ENCODE results near the gene MRC2.

MRC2 gene

DNA sequence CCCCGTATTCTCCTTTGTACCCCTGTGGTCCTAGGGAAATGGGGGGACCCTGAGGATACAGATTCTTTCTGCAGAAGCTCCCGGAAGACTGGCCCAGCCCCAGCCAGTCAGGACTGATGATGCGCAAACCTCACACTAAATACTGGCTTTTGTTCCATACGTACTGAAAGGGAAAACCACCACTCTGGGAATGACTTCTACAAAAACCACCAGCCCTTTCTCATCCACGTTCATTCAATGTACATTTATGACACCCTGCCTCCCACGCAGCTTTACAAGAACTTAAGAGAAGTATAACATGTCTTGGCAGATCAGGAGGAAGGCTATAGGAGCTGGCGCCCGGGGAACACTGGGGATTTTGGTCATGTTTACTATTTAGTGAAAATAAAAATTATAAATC is 110.0 kb downstream of the MRC2 start:
- TF ChIP-seq, protein P1, sequence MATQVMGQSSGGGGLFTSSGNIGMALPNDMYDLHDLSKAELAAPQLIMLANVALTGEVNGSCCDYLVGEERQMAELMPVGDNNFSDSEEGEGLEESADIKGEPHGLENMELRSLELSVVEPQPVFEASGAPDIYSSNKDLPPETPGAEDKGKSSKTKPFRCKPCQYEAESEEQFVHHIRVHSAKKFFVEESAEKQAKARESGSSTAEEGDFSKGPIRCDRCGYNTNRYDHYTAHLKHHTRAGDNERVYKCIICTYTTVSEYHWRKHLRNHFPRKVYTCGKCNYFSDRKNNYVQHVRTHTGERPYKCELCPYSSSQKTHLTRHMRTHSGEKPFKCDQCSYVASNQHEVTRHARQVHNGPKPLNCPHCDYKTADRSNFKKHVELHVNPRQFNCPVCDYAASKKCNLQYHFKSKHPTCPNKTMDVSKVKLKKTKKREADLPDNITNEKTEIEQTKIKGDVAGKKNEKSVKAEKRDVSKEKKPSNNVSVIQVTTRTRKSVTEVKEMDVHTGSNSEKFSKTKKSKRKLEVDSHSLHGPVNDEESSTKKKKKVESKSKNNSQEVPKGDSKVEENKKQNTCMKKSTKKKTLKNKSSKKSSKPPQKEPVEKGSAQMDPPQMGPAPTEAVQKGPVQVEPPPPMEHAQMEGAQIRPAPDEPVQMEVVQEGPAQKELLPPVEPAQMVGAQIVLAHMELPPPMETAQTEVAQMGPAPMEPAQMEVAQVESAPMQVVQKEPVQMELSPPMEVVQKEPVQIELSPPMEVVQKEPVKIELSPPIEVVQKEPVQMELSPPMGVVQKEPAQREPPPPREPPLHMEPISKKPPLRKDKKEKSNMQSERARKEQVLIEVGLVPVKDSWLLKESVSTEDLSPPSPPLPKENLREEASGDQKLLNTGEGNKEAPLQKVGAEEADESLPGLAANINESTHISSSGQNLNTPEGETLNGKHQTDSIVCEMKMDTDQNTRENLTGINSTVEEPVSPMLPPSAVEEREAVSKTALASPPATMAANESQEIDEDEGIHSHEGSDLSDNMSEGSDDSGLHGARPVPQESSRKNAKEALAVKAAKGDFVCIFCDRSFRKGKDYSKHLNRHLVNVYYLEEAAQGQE (IDR thresholded peaks at IDR 0.05; ENCODE audit: insufficient read depth in 1 of 2, low read depth in 2 of 2, low read length in 2 of 2), result no peak
- no peak for TF ChIP-seq TAF1 (IDR thresholded peaks at IDR 0.05; ENCODE audit: borderline replicate concordance, insufficient read depth, low read length)
- TF ChIP-seq SIN3A (IDR thresholded peaks at IDR 0.05; ENCODE audit: borderline replicate concordance, insufficient read depth, low read length), result no peak
- no peak for TF ChIP-seq FOXP2 (optimal IDR thresholded peaks at IDR 0.05; ENCODE audit: borderline replicate concordance, extremely low read depth, extremely low read length, insufficient read depth)
- no peak for TF ChIP-seq POLR2AphosphoS5 (IDR thresholded peaks at IDR 0.05; ENCODE audit: low read depth, low read length)

DNA sequence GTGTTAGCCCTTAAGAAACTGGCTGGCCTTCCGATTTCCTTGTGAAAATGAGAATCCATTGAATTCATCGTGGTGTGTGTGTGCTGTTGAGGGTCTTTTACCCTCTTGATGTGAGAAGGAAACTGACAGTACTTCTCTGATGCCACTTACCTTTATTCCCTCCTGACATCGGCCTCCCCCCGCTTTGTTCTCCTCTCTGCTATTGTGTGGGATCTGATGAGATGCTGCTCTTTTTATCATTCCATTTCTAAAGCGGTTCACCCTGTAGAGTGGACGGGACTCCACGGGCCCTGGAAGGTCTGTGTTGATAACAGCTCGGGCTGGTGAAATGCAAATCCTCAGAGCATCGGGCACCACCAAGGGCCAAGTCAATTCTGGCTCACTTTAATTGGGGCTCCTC is 110.8 kb downstream of the MRC2 start:
- TF ChIP-seq SIN3A (IDR thresholded peaks at IDR 0.05; ENCODE audit: borderline replicate concordance, insufficient read depth, low read length) (no peak), TAF1 (IDR thresholded peaks at IDR 0.05; ENCODE audit: borderline replicate concordance, insufficient read depth, low read length) (no peak), POLR2AphosphoS5 (IDR thresholded peaks at IDR 0.05; ENCODE audit: low read depth, low read length) (no peak), FOXP2 (optimal IDR thresholded peaks at IDR 0.05; ENCODE audit: borderline replicate concordance, extremely low read depth, extremely low read length, insufficient read depth) (no peak)
- TF ChIP-seq, protein P1 (IDR thresholded peaks at IDR 0.05; ENCODE audit: insufficient read depth in 1 of 2, low read depth in 2 of 2, low read length in 2 of 2), result no peak

DNA sequence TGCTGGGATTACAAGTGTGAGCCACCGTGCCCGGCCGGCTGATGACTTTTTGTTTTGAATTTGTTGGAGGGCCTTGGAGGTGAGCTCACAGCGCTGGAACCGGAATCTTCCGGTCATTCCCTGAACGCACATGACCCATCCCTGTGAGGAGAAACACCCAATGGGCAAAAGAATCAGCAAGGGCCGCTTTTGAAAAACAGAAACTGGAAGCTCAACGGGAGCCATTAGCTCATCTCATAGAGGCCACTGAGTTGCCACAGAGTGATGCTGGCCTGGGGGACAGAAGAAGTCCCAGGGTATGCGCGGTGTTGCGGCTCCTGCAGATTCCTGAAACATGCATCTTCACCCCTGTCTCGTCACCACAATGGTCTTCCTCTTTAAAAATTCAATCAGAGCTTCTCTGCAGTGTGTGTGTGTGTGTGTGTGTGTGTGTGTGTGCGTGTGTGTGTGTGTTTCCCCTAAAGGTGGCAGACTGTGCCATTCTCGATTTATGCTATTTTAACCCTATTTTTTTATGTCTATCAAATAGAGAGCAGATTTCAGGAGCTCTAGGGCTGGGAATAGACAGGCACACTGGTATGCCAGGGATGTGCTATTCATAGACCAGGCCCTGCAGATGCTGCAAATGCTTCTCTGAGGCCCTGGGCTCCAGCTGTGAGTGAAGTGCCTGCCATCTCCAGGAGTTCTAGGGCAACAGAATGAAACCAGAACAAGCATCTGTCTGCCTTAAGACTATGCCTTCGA is 112.3 kb downstream of the MRC2 start:
- no peak for TF ChIP-seq FOXP2 (optimal IDR thresholded peaks at IDR 0.05; ENCODE audit: borderline replicate concordance, extremely low read depth, extremely low read length, insufficient read depth)
- no peak for TF ChIP-seq TAF1 (IDR thresholded peaks at IDR 0.05; ENCODE audit: borderline replicate concordance, insufficient read depth, low read length)
- TF ChIP-seq SIN3A (IDR thresholded peaks at IDR 0.05; ENCODE audit: borderline replicate concordance, insufficient read depth, low read length), result no peak

DNA sequence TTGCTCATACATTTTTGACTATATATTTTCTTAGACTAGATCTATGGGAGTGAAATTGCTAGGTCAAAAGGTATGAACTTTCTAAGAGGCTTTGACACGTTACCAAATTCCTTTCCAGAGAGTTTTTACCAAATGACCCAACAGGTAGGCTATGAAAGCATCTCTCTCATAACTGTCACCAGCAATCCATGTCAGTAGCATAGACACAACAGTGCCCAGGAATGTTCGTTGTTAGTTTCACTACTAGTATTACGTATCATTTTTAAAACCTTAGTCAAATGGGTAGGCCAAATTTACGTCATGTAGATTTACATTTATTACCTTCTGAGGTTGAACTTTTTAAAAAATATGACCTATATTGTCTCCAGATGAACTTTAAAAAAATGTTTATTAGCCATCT is 113.8 kb downstream of the MRC2 start:
- TF ChIP-seq FOXP2 (optimal IDR thresholded peaks at IDR 0.05; ENCODE audit: borderline replicate concordance, extremely low read depth, extremely low read length, insufficient read depth), result no peak

All from PFSK-1 (cell line).